GM21528 (cell line): ENCODE results near the gene PIGV.
"Not testable (repeated sequence)": the region's sequence is repeated elsewhere in the genome, so short reads cannot be mapped to it uniquely, and the experiment has no call there.

Experiments
- ATAC-seq: cut with Tn5 transposase; IDR thresholded peaks from one replicate; pipeline ENCODE4 v1.9.1; 2021; ENCODE audit warnings: mild to moderate bottlenecking, moderate library complexity; ENCODE audit not compliant: unreplicated experiment, low FRiP score

PIGV gene

DNA sequence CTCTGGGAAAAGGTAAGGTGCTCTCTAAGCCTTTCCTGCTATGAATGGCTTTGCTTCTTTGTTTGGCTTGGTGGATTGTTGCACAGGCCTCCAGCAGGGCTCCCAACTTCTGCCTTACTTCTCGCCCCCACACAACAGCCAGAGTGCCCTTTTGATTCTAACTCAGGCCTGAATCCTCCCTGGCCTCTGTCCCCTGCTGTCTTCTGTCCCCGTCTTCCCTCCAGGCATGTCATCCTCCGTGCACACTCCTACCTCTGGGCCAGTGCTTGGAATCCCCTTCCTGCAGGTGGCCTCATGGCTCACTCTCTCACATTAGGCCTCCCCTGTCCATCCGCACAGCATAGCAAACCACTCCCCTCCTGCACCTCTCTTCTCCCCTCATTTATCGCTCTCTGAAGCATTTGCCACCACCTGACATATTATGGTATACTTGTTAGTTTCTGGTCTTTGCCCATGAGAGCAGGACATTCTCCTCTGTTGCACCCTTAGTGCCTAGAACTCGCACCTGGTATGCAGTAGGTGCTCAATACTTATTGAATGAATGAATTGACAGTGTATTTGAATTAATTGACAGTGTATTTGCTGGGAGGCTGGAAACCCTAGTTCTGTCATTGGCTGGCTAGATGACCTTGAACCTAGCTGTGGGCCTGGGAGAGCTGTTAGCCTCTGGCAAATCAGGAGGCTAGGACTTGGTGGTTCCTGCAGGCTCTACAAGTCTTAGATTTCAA lies 41.6 kb downstream of the PIGV start:
- ATAC-seq: no peak

GRCh38 chr1:26831059-26831458 lies 43.3 kb downstream of the PIGV start:
- no peak for ATAC-seq

- ATAC-seq: no peak
These were observed 43.9 kb downstream of the PIGV start for GRCh38 chr1:26831546-26832248.

DNA sequence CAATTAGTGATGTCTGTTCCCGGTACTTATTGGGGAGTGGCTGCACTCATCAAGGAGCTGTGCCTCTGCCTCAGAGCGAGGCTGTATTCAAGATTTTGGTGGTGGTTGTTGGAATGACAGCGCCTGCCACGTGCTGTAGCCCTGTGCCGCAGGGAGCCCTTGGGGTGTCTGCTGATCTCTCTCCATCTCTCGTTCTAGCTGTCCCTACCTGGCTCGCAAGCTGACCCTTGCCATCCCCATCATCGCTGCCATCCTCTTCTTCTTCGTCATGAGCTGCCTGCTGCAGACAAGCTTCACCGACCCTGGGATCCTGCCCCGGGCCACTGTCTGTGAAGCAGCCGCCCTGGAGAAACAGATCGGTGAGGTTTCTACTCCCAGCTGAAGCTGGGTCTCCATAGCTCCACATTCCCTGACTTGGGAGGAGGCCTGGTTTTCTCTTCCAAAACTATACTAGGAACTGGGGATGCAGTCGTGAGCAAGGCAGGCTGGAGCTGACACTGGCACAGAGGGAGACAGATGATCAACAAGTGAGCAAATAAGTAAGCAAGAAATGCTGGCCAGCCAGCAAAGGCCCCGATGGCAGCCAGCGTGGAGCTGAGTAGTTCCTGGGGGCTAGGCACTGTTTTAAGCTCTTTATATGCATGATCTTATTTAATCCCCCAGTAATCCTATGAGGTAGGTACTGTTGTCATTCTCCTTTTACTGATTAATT lies 44.7 kb downstream of the PIGV start:
- no peak for ATAC-seq

- peak; percentile 63 for ATAC-seq
These were observed 46.0 kb downstream of the PIGV start for GRCh38 chr1:26833432-26834405.

GRCh38 chr1:26837665-26838064 lies 49.9 kb downstream of the PIGV start:
- not testable (repeated sequence) for ATAC-seq

GRCh38 chr1:26838474-26839338 lies 51.0 kb downstream of the PIGV start:
- peak; percentile 70 for ATAC-seq

- ATAC-seq: peak; percentile 11
These were observed 51.6 kb downstream of the PIGV start for GRCh38 chr1:26839339-26839722.

DNA sequence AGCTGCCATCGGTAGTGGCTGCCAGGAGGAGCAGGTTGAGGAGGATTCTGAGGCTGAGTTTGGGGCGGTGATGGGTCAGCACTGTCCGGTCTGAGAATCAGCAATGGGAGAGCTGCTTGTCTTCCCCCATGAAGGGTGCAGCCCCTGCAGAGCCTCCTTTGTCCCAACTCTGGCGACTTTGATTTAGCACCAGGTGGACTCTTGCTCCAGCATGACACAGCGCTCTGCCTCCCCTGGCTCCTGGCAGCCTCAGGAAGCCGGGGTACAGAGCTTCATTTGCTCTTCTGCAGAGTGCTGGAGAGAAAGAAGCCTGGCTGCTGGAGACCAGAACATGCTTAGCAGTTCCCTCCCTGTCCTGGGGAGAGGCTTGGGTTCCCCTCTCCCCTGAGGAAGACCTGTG lies 52.0 kb downstream of the PIGV start:
- ATAC-seq: no peak

DNA sequence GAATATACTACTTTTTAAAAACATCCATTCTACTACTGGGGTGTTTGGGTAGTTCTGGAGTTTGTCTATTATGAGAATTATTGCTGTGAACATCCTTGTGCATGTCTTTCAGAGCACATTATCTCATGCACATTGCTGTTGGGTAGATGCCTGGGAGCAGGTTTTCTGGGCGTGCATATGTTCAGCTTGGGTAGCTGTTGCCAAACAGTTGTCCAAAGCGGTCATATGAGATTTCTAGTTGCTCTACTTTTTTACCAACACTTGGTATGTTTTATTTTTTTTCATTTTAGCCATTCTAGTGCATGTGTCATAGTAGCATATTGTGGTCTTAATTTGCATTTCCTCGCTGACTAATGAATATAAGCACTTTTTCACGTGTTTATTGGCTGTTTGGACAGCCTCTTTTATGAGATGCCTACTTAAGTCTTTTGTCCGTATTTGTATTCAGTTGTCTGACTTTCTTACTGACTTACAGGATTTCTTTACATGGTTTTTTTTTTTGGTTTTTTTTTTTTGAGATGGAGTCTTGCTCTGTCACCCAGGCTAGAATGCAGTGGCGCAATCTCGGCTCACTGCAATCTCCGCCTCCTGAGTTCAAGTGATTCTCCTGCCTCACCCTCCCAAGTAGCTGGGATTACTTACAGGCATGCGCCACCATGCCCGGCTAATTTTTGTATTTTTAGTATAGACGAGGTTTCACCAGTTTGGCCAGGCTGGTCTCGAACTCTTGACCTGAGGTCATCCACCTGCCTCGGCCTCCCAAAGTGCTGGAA lies 56.9 kb downstream of the PIGV start:
- no peak for ATAC-seq

DNA sequence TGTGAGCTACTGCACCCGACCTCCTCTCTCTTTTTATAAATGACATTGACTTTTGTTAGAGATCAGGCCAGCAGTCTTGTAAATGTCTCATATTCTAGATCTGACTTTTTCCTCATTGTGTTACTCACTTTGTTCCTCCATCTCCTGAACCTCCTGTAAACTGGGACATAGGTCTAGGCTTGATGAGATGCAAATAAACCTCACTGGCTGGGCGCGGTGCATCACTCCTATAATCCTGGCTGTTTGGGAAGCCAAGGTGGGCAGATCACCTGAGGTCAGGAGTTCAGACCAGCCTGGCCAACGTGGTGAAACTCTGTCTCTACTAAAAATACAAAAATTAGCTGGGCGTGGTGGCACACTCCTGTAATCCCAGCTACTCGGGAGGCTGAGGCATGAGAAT lies 60.1 kb downstream of the PIGV start:
- not testable (repeated sequence) for ATAC-seq
